IMR-90 (cell line): Measurements from ENCODE around the gene NBEA. TPM values are rescaled to one million over a fixed set of nuclear protein-coding genes. Genes with fewer than 3 reads are reported as not detected.

Source experiments
- ATAC-seq: fragments of 200-7000 bp; cut with Tn5 transposase; 2 replicates; pipeline ENCODE4 v1.9.1; 2020; ENCODE audit warnings: low read depth, mild to moderate bottlenecking, moderate library complexity
- BruUV-seq: library from RNA; stranded (reverse); fragments of 400-500 nt; replicated peaks from 2 replicates; lab custom pipeline; 2021; lab: Mats Ljungman, UMichigan
- CTCF ChIA-PET: fragments of 300-600 bp; formaldehyde crosslinking; extraction: SDS; loops from one replicate; lab custom pipeline; 2021; ENCODE audit warnings: antibody characterized with exemption; lab: Yijun Ruan, JAX
- POLR2A ChIA-PET: fragments of 300-600 bp; sonication (Branson Sonifier 250); formaldehyde crosslinking; loops from one replicate; lab custom pipeline; 2022; ENCODE audit warnings: antibody characterized with exemption; ENCODE audit not compliant: unreplicated experiment; lab: Charles Lee
- DNase-seq: peaks from one replicate; pipeline ENCODE4 v3.0.0; 2013
- H2AFZ ChIP-seq: replicated peaks from 2 replicates; pipeline ENCODE3; 2013; ENCODE audit warnings: low read length, mild to moderate bottlenecking; ENCODE audit not compliant: poor library complexity
- H2AK5ac ChIP-seq: 2 replicates; pipeline ENCODE4 v1.6.1; 2013; ENCODE audit warnings: low read depth, low read length, inconsistent platforms
- H2AK9ac ChIP-seq: replicated peaks from 2 replicates; pipeline ENCODE3; 2013; ENCODE audit warnings: mild to moderate bottlenecking, low read depth, low read length, moderate library complexity; ENCODE audit not compliant: poor library complexity
- H2BK120ac ChIP-seq: 2 replicates; pipeline ENCODE4 v1.6.1; 2013; ENCODE audit warnings: low read depth, low read length, inconsistent platforms
- H2BK15ac ChIP-seq: 3 replicates; pipeline ENCODE4 v1.6.1; 2013; ENCODE audit warnings: low read depth, low read length, inconsistent platforms
- H2BK20ac ChIP-seq: 2 replicates; pipeline ENCODE4 v1.6.1; 2013; ENCODE audit warnings: low read depth, mild to moderate bottlenecking, inconsistent platforms, low read length, moderate library complexity
- H2BK5ac ChIP-seq: 2 replicates; pipeline ENCODE4 v1.6.1; 2013; ENCODE audit warnings: mild to moderate bottlenecking, low read depth, low read length, inconsistent platforms; ENCODE audit not compliant: poor library complexity, severe bottlenecking
- H3K14ac ChIP-seq: replicated peaks from 2 replicates; pipeline ENCODE4 v1.6.1; 2013; ENCODE audit warnings: low read depth, low read length, inconsistent platforms
- H3K18ac ChIP-seq: 2 replicates; pipeline ENCODE4 v1.6.1; 2013; ENCODE audit warnings: low read depth, low read length, control low read depth
- H3K23ac ChIP-seq: 2 replicates; pipeline ENCODE4 v1.6.1; 2013; ENCODE audit warnings: low read depth, low read length, inconsistent platforms
- H3K27ac ChIP-seq: 2 replicates; pipeline ENCODE4 v1.5.1; 2013; ENCODE audit warnings: mild to moderate bottlenecking, control low read depth, low read length; ENCODE audit not compliant: insufficient read depth
- H3K27me3 ChIP-seq: 2 replicates; pipeline ENCODE4 v1.6.1; 2013; ENCODE audit warnings: low read length; ENCODE audit not compliant: control insufficient read depth, insufficient read depth
- H3K36me3 ChIP-seq: 2 replicates; pipeline ENCODE4 v1.6.1; 2013; ENCODE audit warnings: low read length, mixed read lengths; ENCODE audit not compliant: control insufficient read depth, insufficient read depth
- H3K4ac ChIP-seq: 2 replicates; pipeline ENCODE4 v1.6.1; 2013; ENCODE audit warnings: low read depth, low read length, inconsistent platforms
- H3K4me1 ChIP-seq: 2 replicates; pipeline ENCODE4 v1.6.1; 2013; ENCODE audit warnings: low read length, mixed read lengths; ENCODE audit not compliant: control insufficient read depth, insufficient read depth
- H3K4me2 ChIP-seq: 2 replicates; pipeline ENCODE4 v1.6.1; 2013; ENCODE audit warnings: low read depth, mild to moderate bottlenecking, control low read depth, low read length, moderate library complexity
- H3K4me3 ChIP-seq: 2 replicates; pipeline ENCODE4 v1.5.1; 2013; ENCODE audit warnings: low read depth, mild to moderate bottlenecking, control low read depth, low read length, moderate library complexity; ENCODE audit not compliant: insufficient read depth
- H3K56ac ChIP-seq: 2 replicates; pipeline ENCODE4 v1.6.1; 2013; ENCODE audit warnings: low read length, inconsistent platforms; ENCODE audit not compliant: insufficient read depth; ENCODE audit errors: extremely low read depth
- H3K79me1 ChIP-seq, 2 experiments: 2 replicates each; pipeline ENCODE4 v1.6.1; 2013; ENCODE audit warnings: low read length in 2 of 2, inconsistent platforms in 1 of 2, low read depth in 1 of 2
- H3K9ac ChIP-seq: 2 replicates; pipeline ENCODE4 v1.6.1; 2013; ENCODE audit warnings: low read depth, low read length, control low read depth
- H3K9me1 ChIP-seq: 2 replicates; pipeline ENCODE4 v1.6.1; 2013; ENCODE audit warnings: low read length, inconsistent platforms; ENCODE audit not compliant: insufficient read depth
- H3K9me3 ChIP-seq: 2 replicates; pipeline ENCODE4 v1.6.1; 2013; ENCODE audit warnings: low read length; ENCODE audit not compliant: control insufficient read depth, insufficient read depth
- H4K20me1 ChIP-seq: 2 replicates; pipeline ENCODE4 v1.6.1; 2013; ENCODE audit warnings: low read length, inconsistent platforms; ENCODE audit not compliant: insufficient read depth
- H4K5ac ChIP-seq: 2 replicates; pipeline ENCODE4 v1.6.1; 2013; ENCODE audit warnings: mild to moderate bottlenecking, low read depth, low read length, control low read depth
- H4K8ac ChIP-seq, 2 experiments: 2 replicates each; pipeline ENCODE4 v1.6.1; 2013; ENCODE audit warnings: low read depth in 2 of 2, low read length in 2 of 2, control low read depth in 1 of 2, inconsistent platforms in 1 of 2
- H4K91ac ChIP-seq: 2 replicates; pipeline ENCODE4 v1.6.1; 2013; ENCODE audit warnings: low read depth, low read length, inconsistent platforms; ENCODE audit not compliant: insufficient read depth
- BHLHE40 ChIP-seq: fragments of 150-350 bp; IDR thresholded peaks from 2 replicates; pipeline ENCODE4 v1.6.1; 2016; ENCODE audit warnings: mild to moderate bottlenecking, low read depth, low read length
- CEBPB ChIP-seq: IDR thresholded peaks from 2 replicates; pipeline ENCODE4 v1.6.1; 2012; ENCODE audit warnings: low read depth, low read length, improper control_type of control experiment
- FOS ChIP-seq: fragments of 150-350 bp; IDR thresholded peaks from 2 replicates; pipeline ENCODE4 v1.6.1; 2016; ENCODE audit warnings: low read depth, low read length
- MAZ ChIP-seq: IDR thresholded peaks from 2 replicates; pipeline ENCODE4 v1.6.1; 2012; ENCODE audit warnings: low read depth, mild to moderate bottlenecking, low read length, improper control_type of control experiment, moderate library complexity, borderline replicate concordance
- NFE2L2 ChIP-seq: fragments of 150-350 bp; IDR thresholded peaks from 2 replicates; pipeline ENCODE4 v1.6.1; 2016; ENCODE audit warnings: low read depth, mild to moderate bottlenecking, low read length
- POLR2A ChIP-seq: IDR thresholded peaks from 2 replicates; pipeline ENCODE4 v1.6.1; 2012; ENCODE audit warnings: mild to moderate bottlenecking, low read depth, low read length
- RAD21 ChIP-seq: IDR thresholded peaks from 2 replicates; pipeline ENCODE4 v1.6.1; 2012; ENCODE audit warnings: low read length, improper control_type of control experiment
- RCOR1 ChIP-seq: IDR thresholded peaks from 2 replicates; pipeline ENCODE4 v1.6.1; 2012; ENCODE audit warnings: mild to moderate bottlenecking, low read length, improper control_type of control experiment; ENCODE audit not compliant: insufficient replicate concordance
- RFX5 ChIP-seq: IDR thresholded peaks from 2 replicates; pipeline ENCODE4 v1.8.0; 2012; ENCODE audit warnings: low read depth, mild to moderate bottlenecking, low read length, moderate library complexity
- SMC3 ChIP-seq: fragments of 150-350 bp; IDR thresholded peaks from 2 replicates; pipeline ENCODE4 v1.6.1; 2016; ENCODE audit warnings: low read depth, mild to moderate bottlenecking, antibody characterized with exemption, low read length, moderate library complexity
- WGBS, 2 experiments: methylation state at CpG; one replicate each; pipeline versions ENCODE4 v1.1.5 to v1.1.7; 2013; ENCODE audit warnings: missing lambda C conversion rate in 2 of 2; ENCODE audit not compliant: insufficient read length in 1 of 2; ENCODE audit errors: extremely low coverage in 2 of 2; 5-methylcytosine and 5-hydroxymethylcytosine counted together
- dilution Hi-C: fragments of 300-500 bp; cut with HindIII; formaldehyde crosslinking; loops from one replicate; pipeline ENCODE4 v1.14.3; 2018; ENCODE audit warnings: low sequenced_read_pairs; ENCODE audit not compliant: unreplicated experiment
- in situ Hi-C: fragments of 300-500 bp; cut with MboI; formaldehyde crosslinking; loops from 3 replicates; pipeline ENCODE4 v1.14.3; 2019; ENCODE audit warnings: low sequenced_read_pairs, inconsistent platforms, mixed read lengths
- intact Hi-C: fragments of 100-400 bp; cut with micrococcal nuclease; formaldehyde crosslinking; loops from 2 replicates; pipeline ENCODE4 v1.10.0; 2022
- polyA plus RNA-seq, 3 experiments: library from polyadenylated mRNA; depleted of rRNA; stranded (reverse); fragments of >200 nt; gene quantifications; 2 replicates each; pipeline ENCODE4 v1.2.3, GENCODE V29; 2012; ENCODE audit warnings: low replicate concordance in 1 of 3
- total RNA-seq: library from RNA; depleted of rRNA; stranded (reverse); fragments of >200 nt; gene quantifications from 2 replicates; pipeline ENCODE4 v1.2.3, GENCODE V29; 2012
- TF ChIP-seq, protein P1 (sequence below): fragments of 150-350 bp; IDR thresholded peaks from 2 replicates; pipeline ENCODE4 v1.6.1; 2017; ENCODE audit warnings: mild to moderate bottlenecking, antibody characterized with exemption, low read length, low read depth
- TF ChIP-seq, protein P2 (sequence below): conservative IDR thresholded peaks from 2 replicates; pipeline ENCODE4 v1.5.1; 2012; ENCODE audit warnings: mild to moderate bottlenecking, low read depth, low read length, improper control_type of control experiment

The NBEA gene
- total and polyA plus RNA-seq, 2 of the 4 experiments (the other 2 are of a cell fraction): 0.82 to 2.2 TPM

DNA sequence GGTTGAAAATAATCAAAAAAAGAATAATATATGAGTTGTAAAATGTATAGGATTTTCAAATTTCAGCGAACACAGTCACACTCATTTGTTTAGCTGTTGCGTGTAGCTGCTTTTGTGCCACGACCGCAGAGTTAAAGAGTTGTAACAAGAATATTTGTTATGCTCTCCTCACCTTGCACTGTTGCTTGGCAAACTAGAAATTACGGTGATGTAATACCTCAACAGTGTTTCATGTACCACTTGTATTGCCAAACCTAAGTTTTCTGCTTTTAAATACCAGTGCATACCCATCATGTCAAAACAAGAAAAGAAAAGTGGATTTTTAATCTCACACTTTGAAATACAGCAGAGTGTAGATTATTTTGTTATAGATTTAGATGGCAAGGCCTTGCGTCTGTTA is 201.1 kb downstream of the NBEA start:
- CTCF ChIA-PET: no interaction called here
- Histone ChIP-seq H2BK120ac (no peak overlapping the region), H3K36me3 (no peaks in the 10 kb centered on the region), H3K9me3 (no peaks in the 10 kb centered on the region), H2AFZ (no peak overlapping the region), H3K4ac (no peak overlapping the region), H3K79me1 (no peaks in the 10 kb centered on the region), H4K8ac (no peak overlapping the region), H4K5ac (no peak overlapping the region), H3K56ac (no peak overlapping the region), H3K14ac (no peak overlapping the region), H3K4me1 (no peaks in the 10 kb centered on the region), H2AK5ac (no peak overlapping the region), H3K9me1 (no peaks in the 10 kb centered on the region), H4K91ac (no peak overlapping the region), H2AK9ac (no peak overlapping the region), H3K27me3 (no peaks in the 10 kb centered on the region), H2BK5ac (no peak overlapping the region), H3K27ac (no peak overlapping the region), H2BK15ac (no peak overlapping the region), H4K20me1 (no peaks in the 10 kb centered on the region), H3K9ac (no peak overlapping the region), H3K4me3 (no peak overlapping the region), H3K18ac (no peak overlapping the region), H2BK20ac (no peak overlapping the region), H3K23ac (no peak overlapping the region), H3K4me2 (no peak overlapping the region)
- BruUV-seq: no TSS peak
- in situ Hi-C loops: no loop called here
- POLR2A ChIA-PET: no interaction called here
- no peak for TF ChIP-seq RCOR1
- no peak for TF ChIP-seq CEBPB
- TF ChIP-seq SMC3: no peak
- no peak for TF ChIP-seq FOS
- TF ChIP-seq, protein P1, sequence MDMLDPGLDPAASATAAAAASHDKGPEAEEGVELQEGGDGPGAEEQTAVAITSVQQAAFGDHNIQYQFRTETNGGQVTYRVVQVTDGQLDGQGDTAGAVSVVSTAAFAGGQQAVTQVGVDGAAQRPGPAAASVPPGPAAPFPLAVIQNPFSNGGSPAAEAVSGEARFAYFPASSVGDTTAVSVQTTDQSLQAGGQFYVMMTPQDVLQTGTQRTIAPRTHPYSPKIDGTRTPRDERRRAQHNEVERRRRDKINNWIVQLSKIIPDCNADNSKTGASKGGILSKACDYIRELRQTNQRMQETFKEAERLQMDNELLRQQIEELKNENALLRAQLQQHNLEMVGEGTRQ: no peak
- no peak for TF ChIP-seq POLR2A
- no peak for TF ChIP-seq NFE2L2
- no peak for TF ChIP-seq MAZ
- TF ChIP-seq RFX5: no peak
- no peak for TF ChIP-seq RAD21
- TF ChIP-seq, protein P2, sequence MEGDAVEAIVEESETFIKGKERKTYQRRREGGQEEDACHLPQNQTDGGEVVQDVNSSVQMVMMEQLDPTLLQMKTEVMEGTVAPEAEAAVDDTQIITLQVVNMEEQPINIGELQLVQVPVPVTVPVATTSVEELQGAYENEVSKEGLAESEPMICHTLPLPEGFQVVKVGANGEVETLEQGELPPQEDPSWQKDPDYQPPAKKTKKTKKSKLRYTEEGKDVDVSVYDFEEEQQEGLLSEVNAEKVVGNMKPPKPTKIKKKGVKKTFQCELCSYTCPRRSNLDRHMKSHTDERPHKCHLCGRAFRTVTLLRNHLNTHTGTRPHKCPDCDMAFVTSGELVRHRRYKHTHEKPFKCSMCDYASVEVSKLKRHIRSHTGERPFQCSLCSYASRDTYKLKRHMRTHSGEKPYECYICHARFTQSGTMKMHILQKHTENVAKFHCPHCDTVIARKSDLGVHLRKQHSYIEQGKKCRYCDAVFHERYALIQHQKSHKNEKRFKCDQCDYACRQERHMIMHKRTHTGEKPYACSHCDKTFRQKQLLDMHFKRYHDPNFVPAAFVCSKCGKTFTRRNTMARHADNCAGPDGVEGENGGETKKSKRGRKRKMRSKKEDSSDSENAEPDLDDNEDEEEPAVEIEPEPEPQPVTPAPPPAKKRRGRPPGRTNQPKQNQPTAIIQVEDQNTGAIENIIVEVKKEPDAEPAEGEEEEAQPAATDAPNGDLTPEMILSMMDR: no peak
- no peak for TF ChIP-seq BHLHE40
- WGBS, 2 experiments: no CpG with 5 or more reads among the region's 6 CpGs
- dilution Hi-C loops: no loop called here
- intact Hi-C loops: no loop called here
- ATAC-seq: no peak
- DNase-seq: no peak
